Right cardiac atrium (tissue), 5 donors: ENCODE measurements around the gene FGF2. TPM values are rescaled to one million over a fixed set of nuclear protein-coding genes. Genes with fewer than 3 reads are reported as not detected.
A peak's percentile ranks its signal among the peaks of the same experiment; 100 is the strongest.
"Not testable (repeated sequence)": the region's sequence is repeated elsewhere in the genome, so short reads cannot be mapped to it uniquely, and the experiment has no call there.

Source experiments
- ATAC-seq, 2 donors: fragments of 200-7000 bp; cut with Tn5 transposase; one replicate each; pipeline versions ENCODE4 v1.8.0 to v1.9.1; 2020; ENCODE audit warnings: moderate library complexity in 2 of 2, mild to moderate bottlenecking in 1 of 2
- DNase-seq, 3 donors: peaks; one replicate each; pipeline ENCODE4 v3.0.0-alpha.2; 2020
- H3K27ac ChIP-seq: one replicate; pipeline ENCODE4 v1.5.1; 2013; ENCODE audit warnings: mild to moderate bottlenecking, low read length, control low read depth, moderate library complexity
- H3K27me3 ChIP-seq: one replicate; pipeline ENCODE4 v1.6.1; 2013; ENCODE audit not compliant: control insufficient read depth, insufficient read depth
- H3K4me1 ChIP-seq: one replicate; pipeline ENCODE4 v1.6.1; 2013; ENCODE audit warnings: low read length; ENCODE audit not compliant: control insufficient read depth, insufficient read depth
- H3K4me3 ChIP-seq: one replicate; pipeline ENCODE4 v1.5.1; 2013; ENCODE audit warnings: low read length, control low read depth
- H3K9me3 ChIP-seq: one replicate; pipeline ENCODE4 v1.6.1; 2013; ENCODE audit warnings: low read length; ENCODE audit not compliant: control insufficient read depth
- WGBS: extraction: QIAGEN DNeasy Blood & Tissue Kit; methylation state at CpG from one replicate; pipeline ENCODE4 v1.1.7; 2013; 5-methylcytosine and 5-hydroxymethylcytosine counted together
- intact Hi-C, 4 donors: fragments of 100-400 bp; cut with DNase I; formaldehyde crosslinking; loops; one replicate each; pipeline versions ENCODE4 v1.11.0 to v1.14.0; 2022 to 2023
- polyA plus RNA-seq: library from polyadenylated mRNA; stranded (reverse); fragments of 200-250 nt; gene quantifications from one replicate; pipeline ENCODE4 v1.2.3, GENCODE V29; 2013
- total RNA-seq, 4 donors: library from RNA; stranded (reverse); fragmentation: NEBNext Ultra II Directional; extraction: Animal tissue kit (Norgen Biotek cat#: 25700); gene quantifications; one replicate each; pipeline ENCODE4 v1.2.1, GENCODE V29; 2021
- donor health status: healthy with polysubstance abuse.
- donor health status: DM: no; HTN: yes; CAD: no.
- donor health status: DM: no; HTN: no; CAD: no.
- donor health status: DM: no; HTN: yes; CAD: no; lungs with severe emphysema.
- donor health status: DM: yes; HTN: yes; CAD: no.

The FGF2 gene
- total and polyA plus RNA-seq, 5 donors: 3.5 to 10.6 (median 7.5) TPM

- Histone ChIP-seq H3K9me3 (no peaks in the 10 kb centered on the region), H3K4me3 (no peak overlapping the region), H3K27ac (no peak overlapping the region), H3K27me3 (no peaks in the 10 kb centered on the region), H3K4me1 (peaks cover 4% of the 10 kb centered on the region)
- ATAC-seq (no peak), DNase-seq (no peak)
- whole genome bisulfite sequencing: 100% methylated on average over 1 of the region's 1 CpG
- intact Hi-C loops: no loop called here
These were observed 21.3 kb downstream of the FGF2 start for GRCh38 chr4:122847931-122848330.

- DNase-seq, H3K27ac ChIP-seq, H3K9me3 ChIP-seq, intact Hi-C loops, H3K4me3 ChIP-seq, H3K4me1 ChIP-seq, H3K27me3 ChIP-seq, ATAC-seq: not testable (repeated sequence)
- 98% methylated on average over 3 of the region's 3 CpGs for WGBS
These were observed 23.2 kb downstream of the FGF2 start for GRCh38 chr4:122849789-122850188.

GRCh38 chr4:122851568-122851967 lies 24.9 kb downstream of the FGF2 start:
- no peaks in the 10 kb centered on the region for H3K27me3 ChIP-seq
- DNase-seq (no peak), ATAC-seq (no peak)
- H3K27ac ChIP-seq: no peak overlapping the region
- H3K9me3 ChIP-seq: no peaks in the 10 kb centered on the region
- no peak overlapping the region for H3K4me3 ChIP-seq
- intact Hi-C loops: no loop called here
- peaks cover 10% of the 10 kb centered on the region for H3K4me1 ChIP-seq

- WGBS: 67% methylated on average over 10 of the region's 10 CpGs
These were observed 28.1 kb downstream of the FGF2 start for GRCh38 chr4:122854447-122855352.

GRCh38 chr4:122855353-122855890 lies 28.8 kb downstream of the FGF2 start:
- H3K9me3 ChIP-seq: no peaks in the 10 kb centered on the region
- no peaks in the 10 kb centered on the region for H3K27me3 ChIP-seq
- peak overlapping the region; percentile 89 for H3K27ac ChIP-seq
- ATAC-seq (no peak), DNase-seq (no peak)
- intact Hi-C loops: no loop called here
- WGBS: 49% methylated on average over 2 of the region's 2 CpGs
- peaks cover 8% of the 10 kb centered on the region for H3K4me1 ChIP-seq
- no peak overlapping the region for H3K4me3 ChIP-seq

More at GRCh38 chr4:122854447-122855352, 28.1 kb downstream of the FGF2 start:
- intact Hi-C loops: no loop called here
- no peaks in the 10 kb centered on the region for H3K9me3 ChIP-seq
- peaks cover 8% of the 10 kb centered on the region for H3K4me1 ChIP-seq
- H3K4me3 ChIP-seq: peak overlapping the region; percentile 34
- peak; percentile 73 to 81 for ATAC-seq
- peak overlapping the region; percentile 64 for H3K27ac ChIP-seq
- peak; percentile 33 to 59 (median 42) for DNase-seq
- no peaks in the 10 kb centered on the region for H3K27me3 ChIP-seq

GRCh38 chr4:122857160-122857559 lies 30.5 kb downstream of the FGF2 start:
- DNase-seq: no peak
- Histone ChIP-seq H3K4me1 (peaks cover 6% of the 10 kb centered on the region), H3K4me3 (no peak overlapping the region), H3K27ac (no peak overlapping the region), H3K27me3 (no peaks in the 10 kb centered on the region), H3K9me3 (no peaks in the 10 kb centered on the region)
- WGBS: over 99% methylated on average over 2 of the region's 2 CpGs
- ATAC-seq: no peak
- intact Hi-C loops: no loop called here

- Histone ChIP-seq H3K27ac (no peak overlapping the region), H3K4me1 (peaks cover 6% of the 10 kb centered on the region), H3K27me3 (no peaks in the 10 kb centered on the region), H3K4me3 (no peak overlapping the region), H3K9me3 (no peaks in the 10 kb centered on the region)
- 69% methylated on average over 2 of the region's 2 CpGs for WGBS
- no peak for ATAC-seq
- DNase-seq: no peak
- intact Hi-C loops: no loop called here
These were observed 32.1 kb downstream of the FGF2 start for GRCh38 chr4:122858705-122859104.

GRCh38 chr4:122861172-122861943 lies 34.7 kb downstream of the FGF2 start:
- no peak for ATAC-seq
- DNase-seq: no peak
- Histone ChIP-seq H3K27ac (no peak overlapping the region), H3K9me3 (no peaks in the 10 kb centered on the region), H3K4me3 (no peak overlapping the region), H3K4me1 (no peaks in the 10 kb centered on the region), H3K27me3 (no peaks in the 10 kb centered on the region)
- intact Hi-C loops: no loop called here
- 87% methylated on average over 2 of the region's 2 CpGs for WGBS

GRCh38 chr4:122863639-122864038 lies 37.0 kb downstream of the FGF2 start:
- 68% methylated on average over 1 of the region's 1 CpG for WGBS
- DNase-seq (no peak), ATAC-seq (no peak)
- H3K9me3 ChIP-seq: no peaks in the 10 kb centered on the region
- no peak overlapping the region for H3K4me3 ChIP-seq
- H3K27ac ChIP-seq: no peak overlapping the region
- no peaks in the 10 kb centered on the region for H3K27me3 ChIP-seq
- H3K4me1 ChIP-seq: no peaks in the 10 kb centered on the region
- intact Hi-C loops: no loop called here

- no peak overlapping the region for H3K27ac ChIP-seq
- H3K9me3 ChIP-seq: no peaks in the 10 kb centered on the region
- intact Hi-C loops: no loop called here
- no peak overlapping the region for H3K4me3 ChIP-seq
- ATAC-seq (no peak), DNase-seq (no peak)
- WGBS: 88% methylated on average over 4 of the region's 4 CpGs
- H3K4me1 ChIP-seq: no peaks in the 10 kb centered on the region
- H3K27me3 ChIP-seq: no peaks in the 10 kb centered on the region
These were observed 38.8 kb downstream of the FGF2 start for GRCh38 chr4:122865425-122865824.

- H3K27me3 ChIP-seq, H3K4me1 ChIP-seq, H3K4me3 ChIP-seq, DNase-seq, H3K9me3 ChIP-seq, H3K27ac ChIP-seq, ATAC-seq, intact Hi-C loops: not testable (repeated sequence)
- WGBS: 95% methylated on average over 3 of the region's 3 CpGs
These were observed 41.6 kb downstream of the FGF2 start for GRCh38 chr4:122868235-122868634.
